Neural cell (in vitro differentiated cells): Measurements from ENCODE around the gene GPANK1.

ENCODE experiments used
- EP300 ChIP-seq: fragments of 450-650 bp; conservative IDR thresholded peaks from 2 replicates; pipeline ENCODE4 v1.6.1; 2014; ENCODE audit warnings: antibody characterized with exemption, mild to moderate bottlenecking, moderate library complexity; ENCODE audit not compliant: poor library complexity, severe bottlenecking
- EZH2 ChIP-seq: fragments of 200-600, 300-800 bp; shearing (Covaris generic), sonication (generic); IDR thresholded peaks from 2 replicates; pipeline ENCODE4 v1.6.1; 2014; ENCODE audit warnings: antibody characterized with exemption, low read length, borderline replicate concordance, mild to moderate bottlenecking; ENCODE audit not compliant: insufficient read depth, poor library complexity, severe bottlenecking
- MXI1 ChIP-seq: fragments of 450-650 bp; conservative IDR thresholded peaks from 2 replicates; pipeline ENCODE4 v1.6.1; 2014; ENCODE audit warnings: antibody characterized with exemption, mild to moderate bottlenecking; ENCODE audit not compliant: poor library complexity, severe bottlenecking
- POLR2AphosphoS5 ChIP-seq: IDR thresholded peaks from 2 replicates; pipeline ENCODE4 v1.6.1; 2012
- SMC3 ChIP-seq: fragments of 450-650 bp; conservative IDR thresholded peaks from 2 replicates; pipeline ENCODE4 v1.6.1; 2014; ENCODE audit warnings: antibody characterized with exemption, mild to moderate bottlenecking, moderate library complexity; ENCODE audit not compliant: poor library complexity
- TAF1 ChIP-seq: IDR thresholded peaks from 2 replicates; pipeline ENCODE4 v1.6.1; 2012; ENCODE audit warnings: low read depth
- TF ChIP-seq, protein P1 (sequence below): fragments of 450-650 bp; IDR thresholded peaks from 2 replicates; pipeline ENCODE4 v1.5.1; 2014; ENCODE audit warnings: antibody characterized with exemption, mild to moderate bottlenecking, moderate library complexity; ENCODE audit not compliant: poor library complexity, severe bottlenecking
- TF ChIP-seq, protein P2 (sequence below): IDR thresholded peaks from 2 replicates; pipeline ENCODE4 v1.6.1; 2012; ENCODE audit warnings: borderline replicate concordance

DNA sequence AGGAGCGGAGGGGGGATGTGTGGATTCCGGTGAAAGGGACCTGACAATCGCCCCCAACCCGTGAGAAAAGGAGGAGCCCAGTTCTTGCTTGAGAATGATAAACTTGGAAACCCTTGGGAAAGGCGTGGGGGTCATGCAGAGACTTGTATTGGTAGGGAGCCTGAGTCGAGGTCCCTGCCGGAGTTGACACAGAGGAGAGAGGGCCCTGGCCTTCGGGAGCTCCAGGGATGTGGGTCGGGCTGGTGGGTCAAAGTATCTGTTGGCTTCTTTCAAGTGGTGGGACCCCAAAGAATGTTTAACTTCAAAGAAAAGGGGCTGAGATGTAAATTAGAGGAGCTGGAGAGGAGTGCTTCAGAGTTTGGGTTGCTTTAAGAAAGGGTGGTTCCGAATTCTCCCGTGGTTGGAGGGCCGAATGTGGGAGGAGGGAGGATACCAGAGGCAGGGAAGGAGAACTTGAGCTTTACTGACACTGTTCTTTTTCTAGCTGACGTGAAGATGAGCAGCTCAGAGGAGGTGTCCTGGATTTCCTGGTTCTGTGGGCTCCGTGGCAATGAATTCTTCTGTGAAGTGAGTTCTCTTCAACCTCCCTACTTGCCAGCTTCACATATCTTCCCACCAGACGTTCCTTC is 1.7 kb upstream of the GPANK1 start:
- TF ChIP-seq SMC3: no peak
- no peak for TF ChIP-seq POLR2AphosphoS5
- TF ChIP-seq, protein P1, sequence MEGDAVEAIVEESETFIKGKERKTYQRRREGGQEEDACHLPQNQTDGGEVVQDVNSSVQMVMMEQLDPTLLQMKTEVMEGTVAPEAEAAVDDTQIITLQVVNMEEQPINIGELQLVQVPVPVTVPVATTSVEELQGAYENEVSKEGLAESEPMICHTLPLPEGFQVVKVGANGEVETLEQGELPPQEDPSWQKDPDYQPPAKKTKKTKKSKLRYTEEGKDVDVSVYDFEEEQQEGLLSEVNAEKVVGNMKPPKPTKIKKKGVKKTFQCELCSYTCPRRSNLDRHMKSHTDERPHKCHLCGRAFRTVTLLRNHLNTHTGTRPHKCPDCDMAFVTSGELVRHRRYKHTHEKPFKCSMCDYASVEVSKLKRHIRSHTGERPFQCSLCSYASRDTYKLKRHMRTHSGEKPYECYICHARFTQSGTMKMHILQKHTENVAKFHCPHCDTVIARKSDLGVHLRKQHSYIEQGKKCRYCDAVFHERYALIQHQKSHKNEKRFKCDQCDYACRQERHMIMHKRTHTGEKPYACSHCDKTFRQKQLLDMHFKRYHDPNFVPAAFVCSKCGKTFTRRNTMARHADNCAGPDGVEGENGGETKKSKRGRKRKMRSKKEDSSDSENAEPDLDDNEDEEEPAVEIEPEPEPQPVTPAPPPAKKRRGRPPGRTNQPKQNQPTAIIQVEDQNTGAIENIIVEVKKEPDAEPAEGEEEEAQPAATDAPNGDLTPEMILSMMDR: no peak
- no peak for TF ChIP-seq MXI1
- TF ChIP-seq, protein P2, sequence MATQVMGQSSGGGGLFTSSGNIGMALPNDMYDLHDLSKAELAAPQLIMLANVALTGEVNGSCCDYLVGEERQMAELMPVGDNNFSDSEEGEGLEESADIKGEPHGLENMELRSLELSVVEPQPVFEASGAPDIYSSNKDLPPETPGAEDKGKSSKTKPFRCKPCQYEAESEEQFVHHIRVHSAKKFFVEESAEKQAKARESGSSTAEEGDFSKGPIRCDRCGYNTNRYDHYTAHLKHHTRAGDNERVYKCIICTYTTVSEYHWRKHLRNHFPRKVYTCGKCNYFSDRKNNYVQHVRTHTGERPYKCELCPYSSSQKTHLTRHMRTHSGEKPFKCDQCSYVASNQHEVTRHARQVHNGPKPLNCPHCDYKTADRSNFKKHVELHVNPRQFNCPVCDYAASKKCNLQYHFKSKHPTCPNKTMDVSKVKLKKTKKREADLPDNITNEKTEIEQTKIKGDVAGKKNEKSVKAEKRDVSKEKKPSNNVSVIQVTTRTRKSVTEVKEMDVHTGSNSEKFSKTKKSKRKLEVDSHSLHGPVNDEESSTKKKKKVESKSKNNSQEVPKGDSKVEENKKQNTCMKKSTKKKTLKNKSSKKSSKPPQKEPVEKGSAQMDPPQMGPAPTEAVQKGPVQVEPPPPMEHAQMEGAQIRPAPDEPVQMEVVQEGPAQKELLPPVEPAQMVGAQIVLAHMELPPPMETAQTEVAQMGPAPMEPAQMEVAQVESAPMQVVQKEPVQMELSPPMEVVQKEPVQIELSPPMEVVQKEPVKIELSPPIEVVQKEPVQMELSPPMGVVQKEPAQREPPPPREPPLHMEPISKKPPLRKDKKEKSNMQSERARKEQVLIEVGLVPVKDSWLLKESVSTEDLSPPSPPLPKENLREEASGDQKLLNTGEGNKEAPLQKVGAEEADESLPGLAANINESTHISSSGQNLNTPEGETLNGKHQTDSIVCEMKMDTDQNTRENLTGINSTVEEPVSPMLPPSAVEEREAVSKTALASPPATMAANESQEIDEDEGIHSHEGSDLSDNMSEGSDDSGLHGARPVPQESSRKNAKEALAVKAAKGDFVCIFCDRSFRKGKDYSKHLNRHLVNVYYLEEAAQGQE: no peak
- no peak for TF ChIP-seq EZH2
- no peak for TF ChIP-seq TAF1
- TF ChIP-seq EP300: no peak
